Naive thymus-derived CD8-positive, alpha-beta T cell (primary cell): ENCODE results near the gene XRN2. TPM values are rescaled to one million over a fixed set of nuclear protein-coding genes. Genes with fewer than 3 reads are reported as not detected.

Experiments
- ATAC-seq, 2 donors: fragments of 150-1000 bp; cut with Tn5 transposase in 1 of 2; sonication (Bioruptor Pico), chemical (Tn5 transposase) in 1 of 2; 1 replicate in 1 of 2; 2 replicates in 1 of 2; pipeline ENCODE4 v1.10.0; 2021; ENCODE audit warnings: mild to moderate bottlenecking in 2 of 2, moderate library complexity in 2 of 2
- POLR2A ChIA-PET: fragments of 350-600 bp; sonication (Branson Sonifier 250); formaldehyde crosslinking; loops from one replicate; lab custom pipeline; 2021; ENCODE audit warnings: antibody characterized with exemption; lab: Charles Lee
- DNase-seq, 10 donors: peaks; one replicate each; pipeline versions ENCODE4 v3.0.0 to v3.0.0-alpha.2; 2020 to 2022
- H3K27ac Mint-ChIP-seq, 10 donors: one replicate each; pipeline ENCODE4 v1.8.0; 2020 to 2022; ENCODE audit warnings: mild to moderate bottlenecking in 10 of 10, mixed read lengths in 10 of 10, moderate library complexity in 4 of 10, inconsistent platforms in 1 of 10
- H3K27me3 Mint-ChIP-seq, 5 donors: one replicate each; pipeline ENCODE4 v1.8.0; 2021 to 2022; ENCODE audit warnings: mixed read lengths in 5 of 5
- H3K36me3 Mint-ChIP-seq, 3 donors: one replicate each; pipeline ENCODE4 v1.8.0; 2020 to 2022; ENCODE audit warnings: mixed read lengths in 3 of 3, mild to moderate bottlenecking in 2 of 3, inconsistent platforms in 1 of 3
- H3K4me1 Mint-ChIP-seq, 4 donors: one replicate each; pipeline ENCODE4 v1.8.0; 2021 to 2022; ENCODE audit warnings: mixed read lengths in 4 of 4
- H3K4me3 Mint-ChIP-seq, 10 donors: one replicate each; pipeline ENCODE4 v1.8.0; 2020 to 2022; ENCODE audit warnings: mild to moderate bottlenecking in 10 of 10, mixed read lengths in 10 of 10, moderate library complexity in 6 of 10, inconsistent platforms in 1 of 10
- H3K9me3 Mint-ChIP-seq, 9 donors: one replicate each; pipeline ENCODE4 v1.8.0; 2020 to 2022; ENCODE audit warnings: mixed read lengths in 9 of 9, mild to moderate bottlenecking in 3 of 9, inconsistent platforms in 1 of 9, moderate library complexity in 1 of 9
- polyA plus RNA-seq, 3 donors: library from polyadenylated mRNA; unstranded; fragments of 300-500 nt; fragmentation: Illumina TruSeq; gene quantifications; one replicate each; pipeline ENCODE4 v1.2.3, GENCODE V29; 2021
- total RNA-seq, 8 experiments: library from RNA in 2 of 8; stranded (reverse) in 2 of 8; gene quantifications; one replicate each; pipeline ENCODE4 v1.2.3 and lab custom pipeline; 2021 to 2026

XRN2 gene
- total and polyA plus RNA-seq, 5 experiments from 2014 or later = 62.1 to 77.3 (median 71.1) TPM

DNA sequence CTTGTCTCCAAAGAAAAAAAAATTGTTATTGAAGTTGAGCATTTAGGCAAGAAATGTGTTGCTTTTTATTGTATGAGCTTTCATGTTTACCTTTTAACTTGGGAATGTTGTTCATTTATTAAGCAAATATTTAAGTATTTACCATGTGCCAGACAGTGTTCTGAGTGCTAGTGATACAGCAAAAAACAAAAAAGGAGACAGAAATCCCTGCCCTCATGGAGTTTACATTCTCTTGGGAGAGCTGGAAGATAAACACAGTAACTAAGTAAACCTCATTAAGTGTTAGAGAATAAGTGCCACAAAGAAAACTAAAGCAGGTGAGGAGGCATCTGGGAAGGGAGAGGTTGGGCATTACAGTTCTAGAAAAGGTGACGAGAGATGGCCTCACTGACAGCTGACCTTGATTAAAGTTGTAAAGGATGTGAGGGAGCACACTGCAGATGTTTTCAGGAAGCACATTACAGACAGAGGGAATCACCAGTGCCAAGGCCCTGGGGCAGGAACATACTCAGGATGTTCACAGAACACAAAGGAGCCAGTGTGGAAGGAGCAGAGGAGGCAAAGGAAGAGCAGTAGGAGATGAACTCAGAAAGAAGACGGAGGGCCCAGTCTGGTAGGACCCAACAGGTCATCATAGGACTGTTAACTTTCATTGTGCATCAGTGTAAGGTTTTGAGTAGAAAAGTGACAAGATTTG, 33.5 kb downstream of the XRN2 start:
- POLR2A ChIA-PET = no interaction called here
- Mint-ChIP-seq H3K36me3 (peaks cover 18 to 92% (median 50%) of the 10 kb centered on the region in 3 donors), H3K27me3 (no peaks in the 10 kb centered on the region), H3K4me3 (peak overlapping the region in 1 of 10 donors; percentile 9), H3K27ac (peak overlapping the region in 3 of 10 donors; percentile 4 to 50 (median 7)), H3K9me3 (no peaks in the 10 kb centered on the region), H3K4me1 (peaks cover 0 to 24% (median 15%) of the 10 kb centered on the region in 4 donors)
- DNase-seq (no peak), ATAC-seq (no peak)

GRCh38 chr20:21338291-21338690, 35.2 kb downstream of the XRN2 start:
- DNase-seq = no peak
- POLR2A ChIA-PET = no interaction called here
- Mint-ChIP-seq H3K27ac (peak overlapping the region in 3 of 10 donors; percentile 5 to 27 (median 23)), H3K9me3 (no peaks in the 10 kb centered on the region), H3K36me3 (peaks cover 18 to 87% (median 38%) of the 10 kb centered on the region in 3 donors), H3K27me3 (no peaks in the 10 kb centered on the region), H3K4me1 (peaks cover 0 to 24% (median 15%) of the 10 kb centered on the region in 4 donors), H3K4me3 (no peak overlapping the region)
- ATAC-seq = no peak

DNA sequence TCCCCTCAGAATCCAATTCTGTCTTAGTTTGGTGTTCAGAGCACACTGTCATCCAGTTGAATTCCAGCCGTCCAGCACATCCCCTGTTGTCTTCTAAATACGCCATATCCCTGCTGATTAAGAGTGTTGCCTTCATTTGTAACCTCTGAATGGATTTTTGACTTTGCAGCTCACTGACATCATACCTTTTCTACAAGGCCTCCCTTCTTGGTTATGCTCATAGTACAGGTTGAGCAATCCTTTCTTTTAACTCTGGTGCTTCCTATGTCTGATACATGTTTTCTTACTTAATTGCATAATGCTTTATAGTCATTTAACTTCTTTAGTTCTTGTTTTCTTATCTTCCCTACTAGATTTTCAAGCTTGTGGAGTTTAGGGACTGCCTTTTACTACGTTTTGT, 36.4 kb downstream of the XRN2 start:
- no peak for ATAC-seq
- Mint-ChIP-seq H3K9me3 (no peaks in the 10 kb centered on the region), H3K4me3 (no peak overlapping the region), H3K4me1 (peaks cover 0 to 20% (median 12%) of the 10 kb centered on the region in 4 donors), H3K27me3 (no peaks in the 10 kb centered on the region), H3K27ac (peak overlapping the region in 1 of 10 donors; percentile 3), H3K36me3 (peaks cover 13 to 83% (median 35%) of the 10 kb centered on the region in 3 donors)
- POLR2A ChIA-PET = interaction anchor here (0.9 kb wide), 1 partner anchor 36 kb away, joined by 4 read pairs; the partner anchor contains the start of gene XRN2
- no peak for DNase-seq

- H3K4me3 Mint-ChIP-seq = no peak overlapping the region
Measured at GRCh38 chr20:21340991-21341697, 38.0 kb downstream of the XRN2 start.

DNA sequence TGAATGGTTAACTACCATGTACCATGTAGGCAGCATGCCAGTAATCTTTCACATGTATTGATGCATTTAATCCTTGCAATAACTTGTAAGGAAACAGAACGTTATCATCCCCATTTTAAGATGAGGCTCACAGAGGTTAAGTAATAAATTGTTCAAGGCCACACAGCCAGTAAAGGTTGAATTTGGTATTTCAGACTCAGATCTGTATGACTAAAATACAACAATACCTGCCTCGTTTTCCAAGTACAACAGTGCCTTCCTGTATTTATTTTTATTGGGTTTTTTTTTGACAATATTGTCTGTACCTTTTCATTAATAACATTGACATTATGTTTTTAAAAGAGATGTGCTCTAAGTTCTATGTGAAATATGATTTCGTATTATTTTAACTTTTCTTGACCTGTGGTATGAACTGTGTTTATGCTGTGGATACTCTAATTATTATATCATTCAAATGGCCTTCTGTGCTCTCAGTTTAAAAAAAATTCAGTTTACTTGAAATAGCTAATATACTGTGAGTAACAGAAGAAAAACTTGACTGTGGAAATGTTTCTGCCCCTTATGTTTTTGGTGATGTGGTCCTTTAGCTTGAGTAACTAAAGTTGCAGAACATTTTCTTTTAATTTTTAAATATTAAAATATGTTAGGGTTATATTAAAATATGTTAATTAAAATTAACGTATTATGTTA, 39.7 kb downstream of the XRN2 start:
- no peak for DNase-seq
- H3K4me3 Mint-ChIP-seq = no peak overlapping the region
- peaks cover 0 to 4% (median 0%) of the 10 kb centered on the region in 4 donors for H3K4me1 Mint-ChIP-seq
- H3K27ac Mint-ChIP-seq = no peak overlapping the region
- no peak for ATAC-seq
- H3K36me3 Mint-ChIP-seq = peaks cover 0 to 81% (median 25%) of the 10 kb centered on the region in 3 donors
- no peaks in the 10 kb centered on the region for H3K27me3 Mint-ChIP-seq
- POLR2A ChIA-PET = no interaction called here
- H3K9me3 Mint-ChIP-seq = no peaks in the 10 kb centered on the region

More at GRCh38 chr20:21340991-21341697, 38.0 kb downstream of the XRN2 start:
- no peak for ATAC-seq
- no peak for DNase-seq
- POLR2A ChIA-PET = no interaction called here
- H3K4me1 Mint-ChIP-seq = peaks cover 0 to 13% (median 10%) of the 10 kb centered on the region in 4 donors
- no peaks in the 10 kb centered on the region for H3K27me3 Mint-ChIP-seq
- H3K36me3 Mint-ChIP-seq = peaks cover 0 to 81% (median 25%) of the 10 kb centered on the region in 3 donors
- no peak overlapping the region for H3K27ac Mint-ChIP-seq
- H3K9me3 Mint-ChIP-seq = no peaks in the 10 kb centered on the region

- Mint-ChIP-seq H3K27me3 (no peaks in the 10 kb centered on the region), H3K4me1 (peaks cover 0 to 4% (median 0%) of the 10 kb centered on the region in 4 donors), H3K9me3 (no peaks in the 10 kb centered on the region), H3K4me3 (no peak overlapping the region), H3K27ac (peak overlapping the region in 2 of 10 donors; percentile 12 to 35), H3K36me3 (peaks cover 5 to 83% (median 31%) of the 10 kb centered on the region in 3 donors)
- no peak for ATAC-seq
- no peak for DNase-seq
- POLR2A ChIA-PET = no interaction called here
Measured at GRCh38 chr20:21344206-21344900, 41.2 kb downstream of the XRN2 start.

- peaks cover 5 to 82% (median 32%) of the 10 kb centered on the region in 3 donors for H3K36me3 Mint-ChIP-seq
- H3K27ac Mint-ChIP-seq = no peak overlapping the region
- H3K27me3 Mint-ChIP-seq = no peaks in the 10 kb centered on the region
- H3K4me1 Mint-ChIP-seq = peaks cover 0 to 4% (median 0%) of the 10 kb centered on the region in 4 donors
- DNase-seq (no peak), ATAC-seq (no peak)
- POLR2A ChIA-PET = no interaction called here
- no peak overlapping the region for H3K4me3 Mint-ChIP-seq
- H3K9me3 Mint-ChIP-seq = no peaks in the 10 kb centered on the region
Measured at GRCh38 chr20:21344961-21345360, 41.8 kb downstream of the XRN2 start.

DNA sequence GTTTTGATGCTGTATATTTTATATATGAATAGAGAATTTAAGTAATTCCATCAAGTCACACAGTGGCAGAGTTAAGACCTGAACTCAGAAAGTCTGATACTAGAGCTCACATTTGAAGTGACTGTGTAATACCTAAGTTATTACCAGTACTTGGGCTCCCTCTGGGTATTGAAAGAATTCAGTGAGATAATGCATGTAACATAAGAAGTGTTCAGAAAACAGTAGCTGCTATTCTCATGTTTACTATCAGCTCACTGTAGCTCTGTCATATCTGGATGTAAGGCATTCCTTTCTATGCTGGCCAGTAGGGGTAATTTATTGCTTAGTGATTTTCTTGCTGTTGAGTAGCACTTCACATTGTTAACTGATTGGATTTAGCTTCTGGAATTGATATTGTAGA, 49.6 kb downstream of the XRN2 start:
- no peak overlapping the region for H3K4me3 Mint-ChIP-seq
- H3K4me1 Mint-ChIP-seq = no peaks in the 10 kb centered on the region
- DNase-seq (no peak), ATAC-seq (no peak)
- H3K9me3 Mint-ChIP-seq = no peaks in the 10 kb centered on the region
- peaks cover 5 to 67% (median 23%) of the 10 kb centered on the region in 3 donors for H3K36me3 Mint-ChIP-seq
- no peak overlapping the region for H3K27ac Mint-ChIP-seq
- H3K27me3 Mint-ChIP-seq = no peaks in the 10 kb centered on the region
- POLR2A ChIA-PET = interaction anchor here (1.0 kb wide), 1 partner anchor 49 kb away, joined by 3 read pairs; the partner anchor contains the start of gene XRN2

- Mint-ChIP-seq H3K27me3 (no peaks in the 10 kb centered on the region), H3K27ac (no peak overlapping the region), H3K36me3 (peaks cover 5 to 66% (median 19%) of the 10 kb centered on the region in 3 donors), H3K4me1 (no peaks in the 10 kb centered on the region), H3K4me3 (no peak overlapping the region), H3K9me3 (no peaks in the 10 kb centered on the region)
- no peak for ATAC-seq
- no peak for DNase-seq
- POLR2A ChIA-PET = interaction anchor here (1.0 kb wide), 1 partner anchor 50 kb away, joined by 3 read pairs; the partner anchor contains the start of gene XRN2
Measured at GRCh38 chr20:21353236-21353635, 50.1 kb downstream of the XRN2 start.

DNA sequence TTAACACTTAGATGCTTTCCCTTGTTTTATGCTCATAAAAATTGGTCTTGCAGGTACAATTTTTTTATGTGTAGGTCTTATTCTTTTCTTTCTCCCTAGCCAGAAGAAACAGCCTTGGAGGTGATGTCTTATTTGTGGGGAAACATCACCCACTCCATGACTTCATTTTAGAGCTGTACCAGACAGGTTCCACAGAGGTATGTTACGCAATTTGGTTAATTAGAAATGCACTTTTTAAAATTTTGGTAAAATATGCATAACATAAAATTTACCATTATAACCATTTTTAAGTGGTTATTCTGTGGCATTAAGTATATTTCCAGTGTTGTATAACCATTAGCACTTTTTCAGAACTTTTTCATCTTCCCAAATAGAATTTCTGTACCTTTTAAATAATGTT, 52.9 kb downstream of the XRN2 start:
- Mint-ChIP-seq H3K4me1 (peaks cover 0 to 11% (median 3%) of the 10 kb centered on the region in 4 donors), H3K4me3 (no peak overlapping the region)
- POLR2A ChIA-PET = no interaction called here

GRCh38 chr20:21356386-21356785, 53.3 kb downstream of the XRN2 start:
- POLR2A ChIA-PET = no interaction called here
- H3K4me3 Mint-ChIP-seq = no peak overlapping the region
- H3K4me1 Mint-ChIP-seq = peaks cover 0 to 11% (median 4%) of the 10 kb centered on the region in 4 donors
- no peak for ATAC-seq
- H3K9me3 Mint-ChIP-seq = no peaks in the 10 kb centered on the region
- no peak for DNase-seq
- no peak overlapping the region for H3K27ac Mint-ChIP-seq
- no peaks in the 10 kb centered on the region for H3K27me3 Mint-ChIP-seq
- H3K36me3 Mint-ChIP-seq = peaks cover 9 to 72% (median 22%) of the 10 kb centered on the region in 3 donors

More for the DNA sequence above, 52.9 kb downstream of the XRN2 start:
- no peak overlapping the region for H3K27ac Mint-ChIP-seq
- no peak for ATAC-seq
- no peak for DNase-seq
- no peaks in the 10 kb centered on the region for H3K9me3 Mint-ChIP-seq
- H3K36me3 Mint-ChIP-seq = peaks cover 9 to 69% (median 22%) of the 10 kb centered on the region in 3 donors
- H3K27me3 Mint-ChIP-seq = no peaks in the 10 kb centered on the region

GRCh38 chr20:21357844-21358243, 54.7 kb downstream of the XRN2 start:
- Mint-ChIP-seq H3K4me3 (no peak overlapping the region), H3K27ac (no peak overlapping the region), H3K9me3 (no peaks in the 10 kb centered on the region), H3K4me1 (peaks cover 2 to 18% (median 7%) of the 10 kb centered on the region in 4 donors), H3K36me3 (peaks cover 9 to 80% (median 33%) of the 10 kb centered on the region in 3 donors), H3K27me3 (no peaks in the 10 kb centered on the region)
- ATAC-seq (no peak), DNase-seq (no peak)
- POLR2A ChIA-PET = no interaction called here
